Stimulated activated CD8-positive, alpha-beta memory T cell treated with anti-CD3 and anti-CD28 coated beads, Interleukin-4, amount 100 ng/mL, for 4 hours (primary cell): ENCODE measurements around the gene ZNF541.
"Not testable (repeated sequence)": the region's sequence is repeated elsewhere in the genome, so short reads cannot be mapped to it uniquely, and the experiment has no call there.

Experiments used
- DNase-seq, 2 donors: peaks; one replicate each; pipeline ENCODE4 v3.0.0-alpha.2; 2020; ENCODE audit warnings: low read depth in 2 of 2, low spot score in 1 of 2

ZNF541 gene

DNA sequence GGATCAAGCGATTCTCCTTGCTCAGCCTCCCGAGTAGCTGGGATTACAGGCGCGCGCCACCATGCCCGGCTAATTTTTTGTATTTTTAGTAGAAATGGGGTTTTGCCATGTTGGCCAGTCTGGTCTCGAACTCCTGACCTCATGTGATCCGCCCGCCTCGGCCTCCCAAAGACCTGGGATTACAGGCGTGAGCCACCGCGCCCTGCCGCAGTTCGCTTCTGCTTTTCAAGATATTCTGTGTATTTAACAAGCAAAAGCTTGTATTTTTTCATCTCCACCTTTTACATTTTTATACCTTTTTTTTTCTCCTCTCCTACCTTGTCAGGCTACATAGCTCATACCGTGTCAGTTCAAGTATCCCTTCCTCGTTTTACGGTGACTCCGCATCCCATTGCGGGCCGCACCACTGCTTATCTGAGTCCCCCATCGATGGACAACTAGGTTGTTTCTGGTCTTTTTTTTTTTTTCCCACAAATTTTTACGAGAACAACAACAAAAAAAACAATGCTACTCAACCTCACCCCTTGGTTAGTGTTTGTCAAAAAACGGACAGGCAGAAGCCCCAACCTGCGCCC lies 26.8 kb upstream of the ZNF541 start:
- not testable (repeated sequence) for DNase-seq

- no peak for DNase-seq
These were observed 25.7 kb upstream of the ZNF541 start for GRCh38 chr19:47598407-47599349.

- no peak for DNase-seq
These were observed 23.0 kb upstream of the ZNF541 start for GRCh38 chr19:47595944-47596343.

GRCh38 chr19:47593860-47594259 lies 20.9 kb upstream of the ZNF541 start:
- DNase-seq = no peak

DNA sequence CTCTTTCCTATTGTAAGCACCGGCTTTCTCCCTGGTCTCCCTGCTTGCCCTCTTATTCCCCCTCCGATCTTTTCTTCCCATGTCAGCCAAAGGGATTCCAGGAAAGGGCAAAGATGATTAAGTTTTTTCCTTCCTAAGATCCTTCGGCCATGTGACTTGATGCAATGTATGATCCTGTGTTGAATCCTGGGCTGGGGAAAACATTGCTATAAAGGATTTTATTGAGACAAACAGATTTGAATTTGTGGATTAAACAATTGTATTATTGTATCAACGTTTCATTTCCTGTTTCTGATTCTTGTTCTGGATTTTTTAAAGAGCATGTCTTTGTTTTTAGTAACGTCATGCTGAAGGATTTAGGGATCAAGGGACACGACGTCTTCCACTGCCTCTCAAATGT lies 16.9 kb upstream of the ZNF541 start:
- no peak for DNase-seq

- no peak for DNase-seq
These were observed 14.3 kb upstream of the ZNF541 start for GRCh38 chr19:47587295-47587694.

DNA sequence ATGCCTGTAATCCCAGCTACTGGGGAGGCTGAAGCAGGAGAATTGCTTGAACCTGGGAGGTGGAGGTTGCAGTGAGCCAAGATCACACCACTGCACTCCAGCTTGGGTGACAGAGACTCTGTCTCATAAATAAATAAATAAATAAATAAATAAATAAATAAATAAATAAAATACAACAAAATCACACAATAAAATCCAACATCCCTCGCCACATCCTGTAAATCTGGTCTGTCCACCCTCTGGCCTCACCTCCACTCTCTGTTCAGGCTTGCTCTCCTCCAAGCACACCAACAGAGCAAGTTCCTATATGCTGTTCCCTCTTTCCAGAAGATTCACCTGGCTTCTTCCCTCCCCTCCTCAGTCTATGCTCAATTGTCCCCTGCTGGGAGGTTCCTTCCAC lies 10.2 kb upstream of the ZNF541 start:
- not testable (repeated sequence) for DNase-seq

- DNase-seq = no peak
These were observed 9.5 kb upstream of the ZNF541 start for GRCh38 chr19:47582320-47582909.

- DNase-seq = no peak
These were observed 8.8 kb upstream of the ZNF541 start for GRCh38 chr19:47581605-47582319.

GRCh38 chr19:47580397-47580796 lies 7.4 kb upstream of the ZNF541 start:
- DNase-seq = no peak

DNA sequence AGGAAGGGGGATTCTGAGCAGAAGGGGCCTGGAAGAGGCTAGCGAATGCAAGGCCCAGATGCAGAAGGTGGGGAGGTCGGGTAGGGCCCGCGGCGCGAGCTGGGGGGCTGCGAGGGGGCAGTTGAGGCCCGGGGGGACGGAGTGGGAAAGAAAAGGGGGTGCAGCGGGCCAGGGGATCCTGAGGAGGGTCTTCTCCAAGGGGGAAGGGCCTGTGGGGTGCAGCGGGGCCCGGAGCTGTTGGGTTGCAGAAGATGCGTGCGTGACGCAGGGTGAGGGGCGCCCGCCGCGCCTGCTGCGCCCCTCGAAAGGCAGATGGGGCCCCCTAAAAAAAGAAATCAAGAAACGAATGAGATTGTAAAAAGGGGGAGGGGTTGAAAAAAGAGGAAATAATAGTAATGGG lies 313 bp downstream of the ZNF541 start:
- DNase-seq = no peak

DNA sequence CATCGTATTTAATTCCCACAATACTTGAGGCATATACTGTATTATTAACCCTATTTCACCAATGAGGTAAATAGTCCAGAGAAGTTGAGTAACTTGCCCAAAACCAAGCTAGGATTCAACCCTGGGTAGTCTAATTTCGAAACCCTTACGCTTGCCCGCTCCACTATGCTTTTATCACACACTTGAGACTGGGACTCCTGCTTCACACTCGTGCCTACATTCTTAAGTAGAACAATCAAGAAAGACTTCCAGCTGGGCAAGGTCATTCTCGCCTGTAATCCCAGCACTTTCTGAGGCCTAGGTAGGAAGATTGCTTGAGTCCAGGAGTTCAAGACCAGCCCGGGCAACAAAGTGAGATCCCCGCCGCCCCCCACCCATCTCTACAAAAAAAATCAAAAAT lies 3.6 kb downstream of the ZNF541 start:
- no peak for DNase-seq

DNA sequence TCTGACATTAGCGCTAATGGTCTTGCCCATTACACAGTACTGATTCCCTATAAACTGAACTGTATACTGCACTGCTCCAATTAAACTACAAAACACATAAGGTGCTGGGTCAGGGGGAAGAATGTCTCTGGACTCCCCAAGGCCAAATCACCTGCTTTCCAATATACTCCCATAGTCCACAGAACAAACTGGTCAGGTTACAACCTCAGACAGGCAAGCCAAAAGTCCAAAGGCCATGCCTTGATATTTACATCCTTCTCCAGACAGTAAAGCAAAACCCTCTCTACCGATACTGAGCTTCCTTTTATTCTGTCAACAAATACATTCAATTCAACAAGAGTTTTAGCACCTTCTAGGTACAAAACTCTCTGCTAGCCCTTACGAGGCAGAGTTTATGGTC lies 8.9 kb downstream of the ZNF541 start:
- no peak for DNase-seq

DNA sequence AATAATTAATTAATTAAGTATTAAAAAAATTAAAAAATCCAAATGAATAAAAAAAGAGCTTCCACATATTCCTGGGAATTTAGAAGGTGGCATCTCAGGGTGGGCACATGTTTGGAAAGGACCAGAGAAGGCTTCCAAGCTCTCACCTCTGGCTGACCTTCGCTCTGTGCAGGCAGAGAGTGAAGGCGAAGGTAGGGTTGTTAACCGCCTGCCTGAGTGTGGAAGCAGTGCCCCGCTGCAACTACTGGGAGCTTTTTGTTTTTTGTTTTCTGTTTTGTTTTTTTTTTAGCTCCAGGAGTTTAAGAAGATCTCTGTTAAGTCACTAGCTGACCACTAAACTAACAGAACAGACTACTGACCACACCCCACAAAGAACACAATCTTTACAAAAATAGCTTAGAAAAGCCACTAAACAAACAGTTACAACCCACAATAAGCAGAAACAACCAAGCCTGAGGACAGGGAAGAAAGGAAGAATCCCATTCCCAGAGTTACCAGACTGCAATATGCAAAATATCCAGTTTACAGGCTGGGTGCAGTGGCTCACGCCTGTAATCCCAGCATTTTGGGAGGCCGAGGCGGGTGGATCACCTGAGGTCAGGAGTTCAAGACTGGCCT lies 11.4 kb downstream of the ZNF541 start:
- no peak for DNase-seq

DNA sequence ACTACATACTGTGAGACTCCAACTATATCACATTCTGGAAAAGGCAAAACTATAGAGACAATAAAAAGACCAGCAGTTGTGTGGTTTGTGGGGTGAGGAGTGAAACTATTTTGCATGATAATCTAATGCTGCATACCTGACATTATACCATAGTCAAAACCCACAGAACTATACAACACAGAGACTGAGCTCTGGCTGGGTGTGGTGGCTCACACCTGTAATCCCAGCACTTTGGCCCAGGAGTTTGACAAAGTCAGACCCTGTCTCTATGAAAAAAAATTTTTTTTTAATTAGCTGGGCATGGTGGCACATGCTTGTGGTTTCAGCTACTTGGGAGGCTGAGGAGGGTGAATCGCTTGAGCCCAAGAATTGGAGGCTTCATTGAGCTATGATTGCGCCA lies 11.9 kb downstream of the ZNF541 start:
- DNase-seq = no peak

DNA sequence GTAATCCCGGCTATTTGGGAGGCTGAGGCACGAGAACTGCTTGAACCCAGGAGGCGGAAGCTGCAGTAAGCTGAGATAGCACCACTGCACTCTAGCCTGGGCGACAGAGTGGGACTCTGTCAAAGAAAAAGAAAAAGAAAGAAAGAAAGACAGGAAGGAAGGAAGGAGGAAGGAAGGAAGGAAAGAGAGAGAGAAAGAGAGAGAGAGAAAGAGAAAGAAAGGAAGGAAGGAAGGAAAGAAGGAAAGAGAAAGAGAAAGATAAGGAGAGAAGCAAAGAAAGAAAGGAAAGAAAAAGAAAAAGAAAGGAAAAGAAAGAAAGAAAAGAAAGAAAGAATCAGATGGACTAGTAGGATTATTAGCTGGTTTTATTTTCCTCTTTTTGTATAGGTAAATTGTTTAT lies 22.8 kb downstream of the ZNF541 start:
- no peak for DNase-seq

GRCh38 chr19:47549261-47549862 lies 23.6 kb downstream of the ZNF541 start:
- no peak for DNase-seq

- DNase-seq = no peak
These were observed 25.7 kb downstream of the ZNF541 start for GRCh38 chr19:47547199-47547598.

- no peak for DNase-seq
These were observed 27.6 kb downstream of the ZNF541 start for GRCh38 chr19:47545061-47545948.

DNA sequence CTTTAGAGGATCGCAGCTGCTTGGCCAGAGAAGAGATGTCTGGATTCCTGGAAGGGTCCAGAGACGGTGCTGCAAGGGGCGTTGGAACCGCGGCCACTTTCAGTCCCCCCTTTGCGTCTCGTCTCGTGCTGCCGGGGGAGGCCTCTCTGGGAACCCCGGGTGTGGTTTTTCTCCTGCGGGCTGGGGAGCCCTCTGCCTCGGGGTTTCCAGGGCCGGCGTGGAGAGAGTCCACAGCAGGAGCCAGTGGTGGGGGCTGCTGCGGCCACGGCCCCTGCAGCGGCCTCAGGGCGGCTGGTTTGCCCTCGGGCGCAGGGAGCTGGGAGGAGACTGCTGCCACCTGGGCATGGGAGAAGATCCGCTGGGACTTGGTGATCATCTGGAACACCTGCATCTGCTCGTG lies 28.5 kb downstream of the ZNF541 start:
- DNase-seq = no peak
